ENCODE results near the gene RASSF5. TPM values are rescaled to one million over a fixed set of nuclear protein-coding genes. Genes with fewer than 3 reads are reported as not detected.

The RASSF5 gene
- total and polyA plus RNA-seq, 2 donors (not counting 1 experiment from before 2014, with no cell fraction given), result 69.7 to 146 TPM

GRCh38 chr1:206521694-206522402, 14.5 kb downstream of the RASSF5 start:
- ATAC-seq (ENCODE audit: low read depth) (no peak), DNase-seq (no peak)
- 96% methylated on average over 4 of the region's 8 CpGs for WGBS (ENCODE audit: insufficient coverage)
- H4K20me1 ChIP-seq (ENCODE audit: control insufficient read depth, insufficient read depth, low read length, poor library complexity, severe bottlenecking), result no peaks in the 10 kb centered on the region
- no peaks in the 10 kb centered on the region for H3K79me2 ChIP-seq (ENCODE audit: control insufficient read depth, insufficient read depth, low read length)
- peaks cover 0 to under 1% of the 10 kb centered on the region in 2 donors for H3K4me1 ChIP-seq (ENCODE audit: control insufficient read depth in 2 of 2, insufficient read depth in 2 of 2, low read length in 2 of 2)
- H3K9me3 ChIP-seq (ENCODE audit: control extremely low read depth in 1 of 3, control insufficient read depth in 2 of 3, insufficient read depth in 1 of 3, low read length in 2 of 3), result peaks cover 0 to under 1% (median 0%) of the 10 kb centered on the region in 3 donors
- no peaks in the 10 kb centered on the region for H3K9me3 Mint-ChIP-seq (ENCODE audit: insufficient read depth)
- no peaks in the 10 kb centered on the region for H3K36me3 ChIP-seq (replicated peaks in 1 of 2; ENCODE audit: control extremely low read depth in 1 of 2, control insufficient read depth in 1 of 2, extremely low read depth in 1 of 2, insufficient read depth in 2 of 2, low read length in 1 of 2)
- H3K4me2 ChIP-seq (replicated peaks; ENCODE audit: low read depth, low read length, poor library complexity, severe bottlenecking), result no peak overlapping the region
- intact Hi-C loops (cut with micrococcal nuclease), result no loop called here
- H3K9ac ChIP-seq (ENCODE audit: low read length), result no peak overlapping the region
- no peak overlapping the region for H3K4me3 Mint-ChIP-seq
- H3K27ac Mint-ChIP-seq, result no peak overlapping the region
- ChIA-PET CTCF (interaction anchor here (1.0 to 1.5 kb wide), 2 partner anchors 32 to 61 kb away, joined by 3 to 6 read pairs; no protein-coding TSS in a partner anchor), POLR2A (no interaction called here)
- H3K27me3 ChIP-seq (replicated peaks in 1 of 4; ENCODE audit: control extremely low read depth in 1 of 4, control insufficient read depth in 3 of 4, insufficient read depth in 4 of 4, low read length in 3 of 4), result peaks cover 0 to under 1% (median 0%) of the 10 kb centered on the region in 4 experiments
- H3K27me3 Mint-ChIP-seq, result no peaks in the 10 kb centered on the region
- no peak overlapping the region for H3K4me3 ChIP-seq (ENCODE audit: control extremely low read depth in 1 of 5, extremely low read depth in 1 of 5, insufficient read depth in 1 of 5, low read depth in 2 of 5, low read length in 4 of 5)
- H3K27ac ChIP-seq (ENCODE audit: low read length in 2 of 2), result no peak overlapping the region
- no peak overlapping the region for H2AFZ ChIP-seq (ENCODE audit: insufficient read depth, low read depth, low read length, poor library complexity, severe bottlenecking)
- no peaks in the 10 kb centered on the region for H3K4me1 Mint-ChIP-seq
- TF ChIP-seq CTCF (IDR thresholded peaks at IDR 0.05) (no peak), EZH2 (IDR thresholded peaks at IDR 0.05; ENCODE audit: borderline replicate concordance, insufficient read depth, low read depth, low read length, poor library complexity, severe bottlenecking) (no peak)

- no peak overlapping the region for H3K4me2 ChIP-seq (replicated peaks; ENCODE audit: low read depth, low read length, poor library complexity, severe bottlenecking)
- Mint-ChIP-seq H3K9me3 (ENCODE audit: insufficient read depth) (no peaks in the 10 kb centered on the region), H3K27me3 (no peaks in the 10 kb centered on the region), H3K27ac (no peak overlapping the region), H3K4me3 (no peak overlapping the region), H3K4me1 (no peaks in the 10 kb centered on the region)
- no peak overlapping the region for H3K9ac ChIP-seq (ENCODE audit: low read length)
- H3K27me3 ChIP-seq (replicated peaks in 1 of 4; ENCODE audit: control extremely low read depth in 1 of 4, control insufficient read depth in 3 of 4, insufficient read depth in 4 of 4, low read length in 3 of 4), result no peaks in the 10 kb centered on the region
- intact Hi-C loops (cut with micrococcal nuclease), result no loop called here
- no peak overlapping the region for H3K27ac ChIP-seq (ENCODE audit: low read length in 2 of 2)
- H3K79me2 ChIP-seq (ENCODE audit: control insufficient read depth, insufficient read depth, low read length), result no peaks in the 10 kb centered on the region
- WGBS (ENCODE audit: insufficient coverage), result 100% methylated on average over 2 of the region's 5 CpGs
- H2AFZ ChIP-seq (ENCODE audit: insufficient read depth, low read depth, low read length, poor library complexity, severe bottlenecking), result no peak overlapping the region
- DNase-seq (no peak), ATAC-seq (ENCODE audit: low read depth) (no peak)
- no peaks in the 10 kb centered on the region for H3K36me3 ChIP-seq (replicated peaks in 1 of 2; ENCODE audit: control extremely low read depth in 1 of 2, control insufficient read depth in 1 of 2, extremely low read depth in 1 of 2, insufficient read depth in 2 of 2, low read length in 1 of 2)
- H3K9me3 ChIP-seq (ENCODE audit: control extremely low read depth in 1 of 3, control insufficient read depth in 2 of 3, insufficient read depth in 1 of 3, low read length in 2 of 3), result no peaks in the 10 kb centered on the region
- H4K20me1 ChIP-seq (ENCODE audit: control insufficient read depth, insufficient read depth, low read length, poor library complexity, severe bottlenecking), result no peaks in the 10 kb centered on the region
- TF ChIP-seq EZH2 (IDR thresholded peaks at IDR 0.05; ENCODE audit: borderline replicate concordance, insufficient read depth, low read depth, low read length, poor library complexity, severe bottlenecking) (no peak), CTCF (IDR thresholded peaks at IDR 0.05) (no peak)
- CTCF ChIA-PET, result no interaction called here
- no peak overlapping the region for H3K4me3 ChIP-seq (ENCODE audit: control extremely low read depth in 1 of 5, extremely low read depth in 1 of 5, insufficient read depth in 1 of 5, low read depth in 2 of 5, low read length in 4 of 5)
- H3K4me1 ChIP-seq (ENCODE audit: control insufficient read depth in 2 of 2, insufficient read depth in 2 of 2, low read length in 2 of 2), result no peaks in the 10 kb centered on the region
- POLR2A ChIA-PET, result no interaction called here
These were observed 17.5 kb downstream of the RASSF5 start for GRCh38 chr1:206524739-206525364.

Measured in B cell (primary cell).